ENCODE measurements around the gene CD244. TPM values are rescaled to one million over a fixed set of nuclear protein-coding genes. Genes with fewer than 3 reads are reported as not detected.
"Not testable (repeated sequence)": the region's sequence is repeated elsewhere in the genome, so short reads cannot be mapped to it uniquely, and the experiment has no call there.

CD244 gene
- total RNA-seq, 1 donor from 2014 or later: not detected

- no peak overlapping the region for H3K27ac Mint-ChIP-seq
- H3K4me1 Mint-ChIP-seq: peaks cover 4% of the 10 kb centered on the region
- TF ChIP-seq, protein P1, sequence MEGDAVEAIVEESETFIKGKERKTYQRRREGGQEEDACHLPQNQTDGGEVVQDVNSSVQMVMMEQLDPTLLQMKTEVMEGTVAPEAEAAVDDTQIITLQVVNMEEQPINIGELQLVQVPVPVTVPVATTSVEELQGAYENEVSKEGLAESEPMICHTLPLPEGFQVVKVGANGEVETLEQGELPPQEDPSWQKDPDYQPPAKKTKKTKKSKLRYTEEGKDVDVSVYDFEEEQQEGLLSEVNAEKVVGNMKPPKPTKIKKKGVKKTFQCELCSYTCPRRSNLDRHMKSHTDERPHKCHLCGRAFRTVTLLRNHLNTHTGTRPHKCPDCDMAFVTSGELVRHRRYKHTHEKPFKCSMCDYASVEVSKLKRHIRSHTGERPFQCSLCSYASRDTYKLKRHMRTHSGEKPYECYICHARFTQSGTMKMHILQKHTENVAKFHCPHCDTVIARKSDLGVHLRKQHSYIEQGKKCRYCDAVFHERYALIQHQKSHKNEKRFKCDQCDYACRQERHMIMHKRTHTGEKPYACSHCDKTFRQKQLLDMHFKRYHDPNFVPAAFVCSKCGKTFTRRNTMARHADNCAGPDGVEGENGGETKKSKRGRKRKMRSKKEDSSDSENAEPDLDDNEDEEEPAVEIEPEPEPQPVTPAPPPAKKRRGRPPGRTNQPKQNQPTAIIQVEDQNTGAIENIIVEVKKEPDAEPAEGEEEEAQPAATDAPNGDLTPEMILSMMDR (IDR thresholded peaks at IDR 0.05; ENCODE audit: unreplicated experiment): no peak
- no peaks in the 10 kb centered on the region for H3K27me3 Mint-ChIP-seq (ENCODE audit: low read depth)
- no peak for DNase-seq (ENCODE audit: low spot score in 2 of 2, unreplicated experiment in 2 of 2)
- H3K4me3 Mint-ChIP-seq: no peak overlapping the region
- no peaks in the 10 kb centered on the region for H3K36me3 Mint-ChIP-seq
- H3K9me3 Mint-ChIP-seq: no peaks in the 10 kb centered on the region
Measured at GRCh38 chr1:160882582-160882981, 19.9 kb upstream of the CD244 start.

GRCh38 chr1:160881264-160881663 is 18.6 kb upstream of the CD244 start:
- H3K4me1 Mint-ChIP-seq; H3K27me3 Mint-ChIP-seq (ENCODE audit: low read depth): not testable (repeated sequence)

DNA sequence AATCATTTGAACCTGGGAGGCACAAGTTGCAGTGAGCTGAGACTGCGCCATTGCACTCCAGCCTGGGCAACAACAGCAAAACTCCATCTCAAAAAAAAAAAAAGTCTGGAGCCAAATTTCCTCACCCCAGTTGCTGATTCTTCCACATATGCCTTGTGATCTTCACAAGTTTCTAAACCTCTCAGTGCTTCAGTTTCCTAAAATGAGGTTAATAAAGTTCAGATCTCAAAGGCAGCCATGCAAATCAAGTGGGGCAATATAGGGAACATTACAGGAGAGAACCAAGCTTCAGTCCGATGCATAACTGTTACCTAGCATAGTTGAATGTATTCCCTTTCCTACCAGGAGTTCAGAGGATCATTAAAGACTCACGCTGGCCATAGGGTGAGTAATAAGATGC is 17.5 kb upstream of the CD244 start:
- Mint-ChIP-seq H3K27me3 (ENCODE audit: low read depth) (peaks cover 3% of the 10 kb centered on the region), H3K36me3 (no peaks in the 10 kb centered on the region), H3K9me3 (no peaks in the 10 kb centered on the region), H3K4me1 (peaks cover 4% of the 10 kb centered on the region), H3K27ac (no peak overlapping the region), H3K4me3 (no peak overlapping the region)
- no peak for DNase-seq (ENCODE audit: low spot score in 2 of 2, unreplicated experiment in 2 of 2)
- TF ChIP-seq, protein P1 (IDR thresholded peaks at IDR 0.05; ENCODE audit: unreplicated experiment): no peak

More at GRCh38 chr1:160881264-160881663, 18.6 kb upstream of the CD244 start:
- not testable (repeated sequence) for H3K9me3 Mint-ChIP-seq; H3K36me3 Mint-ChIP-seq; DNase-seq (ENCODE audit: low spot score in 2 of 2, unreplicated experiment in 2 of 2); H3K4me3 Mint-ChIP-seq; H3K27ac Mint-ChIP-seq

GRCh38 chr1:160879056-160879455 is 16.4 kb upstream of the CD244 start:
- TF ChIP-seq, protein P1 (IDR thresholded peaks at IDR 0.05; ENCODE audit: unreplicated experiment): no peak
- Mint-ChIP-seq H3K27me3 (ENCODE audit: low read depth) (peaks cover 6% of the 10 kb centered on the region), H3K27ac (no peak overlapping the region), H3K36me3 (no peaks in the 10 kb centered on the region), H3K4me1 (no peaks in the 10 kb centered on the region), H3K9me3 (no peaks in the 10 kb centered on the region), H3K4me3 (no peak overlapping the region)
- DNase-seq (ENCODE audit: low spot score in 2 of 2, unreplicated experiment in 2 of 2): no peak

DNA sequence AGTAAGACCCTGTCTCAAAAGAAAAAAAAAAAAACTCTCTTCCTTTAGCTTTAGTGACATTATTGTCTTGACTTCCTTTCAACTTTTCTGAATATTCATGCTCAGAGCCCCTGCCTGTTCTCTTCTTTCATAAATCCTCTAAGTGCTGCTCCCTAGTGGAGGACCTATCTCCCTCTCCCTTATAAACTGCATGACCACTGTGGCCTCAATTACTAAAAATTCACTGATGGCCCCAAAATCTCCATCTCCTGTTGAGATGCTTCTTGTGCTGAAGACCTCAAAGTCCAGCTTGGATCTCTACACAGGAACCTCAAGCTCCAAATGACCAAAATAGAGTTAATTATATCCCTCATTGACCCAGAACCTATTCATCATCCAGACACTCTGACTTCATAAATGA is 14.5 kb upstream of the CD244 start:
- Mint-ChIP-seq H3K27me3 (ENCODE audit: low read depth) (peaks cover 9% of the 10 kb centered on the region), H3K4me3 (no peak overlapping the region), H3K9me3 (peaks cover 4% of the 10 kb centered on the region), H3K4me1 (no peaks in the 10 kb centered on the region), H3K27ac (no peak overlapping the region), H3K36me3 (no peaks in the 10 kb centered on the region)
- no peak for DNase-seq (ENCODE audit: low spot score in 2 of 2, unreplicated experiment in 2 of 2)
- TF ChIP-seq, protein P1 (IDR thresholded peaks at IDR 0.05; ENCODE audit: unreplicated experiment): no peak

- H3K27ac Mint-ChIP-seq: no peak overlapping the region
- H3K4me1 Mint-ChIP-seq: no peaks in the 10 kb centered on the region
Measured at GRCh38 chr1:160876311-160876710, 13.6 kb upstream of the CD244 start.

GRCh38 chr1:160875591-160875990 is 12.9 kb upstream of the CD244 start:
- H3K36me3 Mint-ChIP-seq; H3K9me3 Mint-ChIP-seq; H3K27ac Mint-ChIP-seq; DNase-seq (ENCODE audit: low spot score in 2 of 2, unreplicated experiment in 2 of 2); H3K4me1 Mint-ChIP-seq; H3K4me3 Mint-ChIP-seq: not testable (repeated sequence)
- peaks cover 15% of the 10 kb centered on the region for H3K27me3 Mint-ChIP-seq (ENCODE audit: low read depth)

More at GRCh38 chr1:160876311-160876710, 13.6 kb upstream of the CD244 start:
- no peak overlapping the region for H3K4me3 Mint-ChIP-seq
- H3K27me3 Mint-ChIP-seq (ENCODE audit: low read depth): peaks cover 12% of the 10 kb centered on the region
- no peaks in the 10 kb centered on the region for H3K36me3 Mint-ChIP-seq
- H3K9me3 Mint-ChIP-seq: peaks cover 4% of the 10 kb centered on the region
- TF ChIP-seq, protein P1 (IDR thresholded peaks at IDR 0.05; ENCODE audit: unreplicated experiment): no peak
- no peak for DNase-seq (ENCODE audit: low spot score in 2 of 2, unreplicated experiment in 2 of 2)

Measured in mesothelial cell of epicardium (in vitro differentiated cells).